ENCODE data around the gene SLC22A17.

Gene SLC22A17

DNA sequence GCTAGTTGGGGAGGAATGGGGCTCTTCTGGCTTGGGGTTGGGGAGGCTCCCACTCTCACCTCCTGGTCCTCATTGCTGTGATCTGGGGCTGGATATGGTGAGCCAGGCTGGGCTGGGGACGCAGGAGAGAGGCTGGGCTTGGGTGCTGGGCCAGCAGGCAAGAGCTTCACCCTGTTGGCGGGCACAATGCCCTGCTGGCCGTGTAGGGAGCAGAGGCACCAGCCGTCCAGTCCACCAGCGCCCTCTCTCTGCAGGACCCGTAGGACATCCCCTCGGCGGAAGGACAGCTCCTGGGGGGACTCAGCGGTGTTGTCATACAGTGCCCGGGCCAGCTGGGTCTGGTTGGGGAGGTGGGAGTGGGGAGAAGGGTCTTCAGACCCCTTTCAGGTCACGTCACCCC lies 7.8 kb upstream of the SLC22A17 start:
- DNase-seq: no peak

DNA sequence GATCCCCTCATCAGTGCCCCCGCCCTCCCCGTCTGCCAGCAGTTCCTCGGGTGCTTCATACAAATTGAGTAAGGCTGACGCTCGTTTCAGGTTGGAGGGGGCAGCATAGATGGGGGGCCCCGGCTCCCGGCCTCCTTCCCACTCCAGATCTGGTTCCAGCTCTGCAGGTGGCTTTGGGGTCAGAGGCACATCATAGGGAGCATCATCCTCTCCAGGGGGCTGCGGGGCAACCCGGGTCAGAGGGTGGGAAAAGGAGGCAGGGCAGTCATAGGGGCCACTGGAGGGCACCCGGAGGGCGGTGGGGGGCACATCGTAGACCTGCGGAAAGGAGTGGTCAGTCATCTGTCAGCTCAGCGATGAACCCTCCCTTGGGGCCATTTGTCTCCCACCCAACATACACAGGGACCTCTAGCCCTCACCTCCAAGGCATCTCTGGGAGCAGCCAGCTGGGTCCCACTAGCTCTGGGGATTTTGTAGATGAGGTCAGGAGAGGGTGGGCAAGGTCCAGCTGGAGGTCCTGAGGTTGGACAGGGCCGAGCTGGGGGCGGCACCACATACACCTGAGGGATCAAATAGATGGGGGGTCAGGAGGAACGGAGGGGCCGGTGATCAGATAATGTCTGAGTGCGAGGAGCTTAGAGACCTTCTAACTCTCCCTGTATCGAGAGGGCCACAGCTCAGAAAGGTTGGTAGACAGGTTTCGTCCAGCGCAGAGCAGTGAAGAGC lies 7.2 kb upstream of the SLC22A17 start:
- DNase-seq: no peak

DNA sequence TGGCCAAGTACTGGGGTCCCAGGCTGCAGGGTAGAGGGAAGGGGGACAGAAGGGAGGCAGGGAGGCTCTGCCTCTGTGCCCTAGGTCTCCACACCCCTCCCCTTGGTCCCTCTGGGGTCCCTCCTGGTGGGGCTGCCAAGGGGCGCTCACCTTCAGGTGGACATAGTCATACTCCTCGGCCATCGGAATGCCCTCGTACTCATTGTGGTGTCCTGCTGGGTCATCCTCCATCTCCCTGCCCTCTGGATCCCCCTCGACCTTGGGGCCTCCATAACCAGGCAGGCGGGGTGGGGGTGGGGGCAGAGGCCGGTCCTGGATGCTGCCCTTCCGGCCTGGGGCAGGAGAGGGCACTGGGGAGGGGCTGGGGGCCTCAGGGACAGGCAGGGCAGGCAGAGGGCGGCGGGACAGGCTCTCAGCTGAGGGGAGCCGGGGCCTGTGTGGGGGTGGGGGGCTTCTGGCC lies 6.5 kb upstream of the SLC22A17 start:
- no peak for DNase-seq

DNA sequence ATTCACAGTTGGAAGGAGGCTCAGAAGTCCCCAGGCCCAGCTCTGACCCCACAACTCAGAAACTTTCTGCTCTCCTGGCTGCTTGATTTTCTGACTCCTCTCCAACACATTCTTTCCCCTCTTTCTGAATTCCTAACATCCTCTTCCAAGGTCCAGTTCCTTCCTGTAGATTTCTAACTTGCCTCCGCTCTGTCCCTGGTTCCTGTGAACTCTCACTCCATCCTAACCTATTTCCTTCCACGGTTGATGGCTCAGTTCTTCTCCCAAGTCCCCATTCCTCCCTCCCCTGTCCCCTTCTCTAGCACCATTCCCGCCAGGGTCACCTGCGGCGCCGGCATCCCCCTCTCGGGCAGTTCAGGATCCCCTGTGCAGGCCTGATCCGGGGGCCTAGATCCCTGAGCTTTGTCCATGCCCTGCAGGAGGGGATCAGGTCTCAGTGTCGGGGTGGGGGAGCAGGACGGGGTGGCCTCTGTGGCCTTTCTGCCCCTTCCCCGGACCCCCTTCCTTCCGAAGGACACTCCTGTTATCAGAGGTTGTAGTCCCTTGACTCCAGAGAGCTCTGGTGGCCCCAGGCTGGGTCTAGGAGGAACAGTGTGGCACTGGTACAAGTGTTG lies 6.0 kb upstream of the SLC22A17 start:
- DNase-seq: no peak

DNA sequence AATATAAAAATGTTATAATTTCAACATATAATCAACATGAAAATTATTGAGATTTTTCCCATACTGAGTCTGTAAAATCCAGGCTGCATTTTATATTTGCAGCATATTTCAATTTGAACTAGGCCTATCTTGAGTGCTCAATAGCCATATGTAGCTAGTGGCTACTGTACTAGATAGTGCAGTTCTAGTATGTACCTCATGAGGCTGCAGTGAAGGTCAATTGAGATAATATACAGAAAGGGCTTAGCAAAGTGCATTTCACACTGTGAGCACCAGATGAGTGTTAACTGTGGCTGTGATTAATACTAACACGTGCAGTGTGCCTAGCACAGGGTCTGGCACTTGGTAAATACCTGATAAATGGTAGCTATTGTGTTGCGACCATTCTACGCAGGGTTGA lies 5.4 kb upstream of the SLC22A17 start:
- no peak for DNase-seq

DNA sequence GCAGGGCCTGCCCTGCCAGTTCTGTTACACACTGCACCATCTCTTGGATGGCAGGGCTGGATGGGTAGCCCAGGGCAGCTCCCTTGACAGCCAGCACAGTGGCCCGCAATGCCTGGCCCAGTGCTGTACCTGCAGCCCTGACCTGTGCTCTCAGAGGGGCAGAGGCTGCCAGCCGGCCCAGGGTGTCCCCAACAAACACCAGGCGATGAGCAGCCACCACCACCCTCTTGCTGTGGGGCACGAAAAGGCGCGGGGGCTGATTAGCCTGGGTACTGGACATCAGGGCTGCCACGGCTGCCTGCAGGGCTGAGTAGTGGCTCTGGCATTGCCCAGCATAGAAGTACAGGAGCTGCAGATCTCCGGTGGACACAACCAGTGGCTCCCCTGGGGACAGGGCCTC lies 4.6 kb upstream of the SLC22A17 start:
- DNase-seq: no peak

DNA sequence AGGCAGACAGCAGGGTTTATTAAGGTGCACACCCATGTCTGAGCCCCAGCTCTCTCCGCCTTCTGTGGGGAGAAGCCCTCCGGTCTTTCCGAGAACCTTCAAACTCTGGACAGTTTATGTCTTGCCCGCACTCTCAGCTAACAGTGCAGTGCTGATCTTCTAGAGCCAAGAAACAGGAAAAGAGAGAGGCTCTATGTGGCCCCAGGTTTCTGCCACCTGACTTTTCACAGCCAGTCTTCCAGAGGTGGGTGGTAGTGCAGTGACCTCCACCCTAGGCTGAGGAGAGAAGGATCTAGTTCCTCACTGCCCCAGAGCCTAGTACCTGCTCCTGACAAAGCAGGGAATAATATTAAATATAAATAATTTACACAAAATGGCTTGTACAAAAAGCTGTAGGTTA lies 4.0 kb upstream of the SLC22A17 start:
- DNase-seq: no peak

DNA sequence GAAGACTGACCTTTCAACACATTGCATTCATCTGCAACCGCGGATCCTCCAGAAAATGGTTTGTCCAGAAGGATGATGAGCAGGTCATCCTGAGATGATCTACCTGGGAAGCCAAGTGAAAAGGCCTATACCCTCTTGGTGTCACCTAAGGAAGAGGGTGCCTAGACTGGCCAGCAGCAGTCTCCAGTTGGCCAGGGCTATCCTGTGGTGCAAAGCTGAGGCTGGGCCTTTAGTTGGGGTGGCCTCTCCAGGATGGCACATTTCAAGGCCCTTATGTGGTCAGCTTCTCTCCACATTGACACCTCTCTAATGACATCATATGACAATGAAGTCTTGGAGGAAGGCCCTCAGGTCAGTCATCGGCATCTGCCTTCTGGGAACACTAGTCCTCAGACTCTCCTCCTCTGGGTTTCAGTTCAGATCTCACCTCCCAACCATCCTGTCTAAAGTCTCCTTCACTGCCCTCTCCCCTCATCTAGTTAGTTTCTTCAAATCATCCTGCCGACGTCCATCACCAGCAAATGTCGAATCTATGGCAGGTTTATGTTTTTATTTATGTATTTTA lies 3.3 kb upstream of the SLC22A17 start:
- DNase-seq: no peak

DNA sequence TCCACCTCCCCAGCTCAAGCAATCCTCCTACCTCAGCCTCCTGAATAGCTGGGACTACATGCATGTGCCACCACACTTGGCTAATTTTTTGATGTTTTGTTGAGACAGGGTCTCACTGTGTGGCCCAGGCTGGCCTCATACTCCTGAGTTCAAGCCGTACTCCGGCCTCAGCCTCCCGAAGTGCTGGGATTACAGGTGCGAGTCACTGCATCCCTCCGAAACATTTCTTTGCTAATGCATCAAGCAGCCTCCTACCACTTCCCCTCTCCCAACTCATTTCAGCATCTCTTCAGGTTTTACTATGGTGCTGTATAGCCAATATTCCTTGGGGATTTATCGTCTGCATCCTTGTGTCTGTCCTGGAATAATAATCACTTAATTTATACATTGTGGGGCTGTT lies 2.3 kb upstream of the SLC22A17 start:
- DNase-seq: no peak

DNA sequence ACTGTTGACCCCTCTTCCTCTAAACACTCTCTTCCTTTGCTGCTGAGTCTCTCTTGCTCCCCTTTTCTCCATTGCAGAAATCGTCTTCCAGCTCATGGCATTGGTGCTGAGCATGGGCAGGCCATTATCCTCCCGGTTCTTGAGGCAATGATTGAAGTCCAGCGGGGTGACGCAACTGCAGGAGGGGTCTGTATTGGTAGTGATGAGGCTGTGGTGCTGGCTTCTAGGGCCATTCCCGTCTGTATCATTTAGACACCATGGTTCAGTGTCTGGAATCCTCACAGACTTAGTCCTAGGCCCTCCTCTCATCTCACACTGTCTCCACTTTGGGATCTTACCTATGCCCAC lies 720 bp upstream of the SLC22A17 start:
- DNase-seq: no peak

DNA sequence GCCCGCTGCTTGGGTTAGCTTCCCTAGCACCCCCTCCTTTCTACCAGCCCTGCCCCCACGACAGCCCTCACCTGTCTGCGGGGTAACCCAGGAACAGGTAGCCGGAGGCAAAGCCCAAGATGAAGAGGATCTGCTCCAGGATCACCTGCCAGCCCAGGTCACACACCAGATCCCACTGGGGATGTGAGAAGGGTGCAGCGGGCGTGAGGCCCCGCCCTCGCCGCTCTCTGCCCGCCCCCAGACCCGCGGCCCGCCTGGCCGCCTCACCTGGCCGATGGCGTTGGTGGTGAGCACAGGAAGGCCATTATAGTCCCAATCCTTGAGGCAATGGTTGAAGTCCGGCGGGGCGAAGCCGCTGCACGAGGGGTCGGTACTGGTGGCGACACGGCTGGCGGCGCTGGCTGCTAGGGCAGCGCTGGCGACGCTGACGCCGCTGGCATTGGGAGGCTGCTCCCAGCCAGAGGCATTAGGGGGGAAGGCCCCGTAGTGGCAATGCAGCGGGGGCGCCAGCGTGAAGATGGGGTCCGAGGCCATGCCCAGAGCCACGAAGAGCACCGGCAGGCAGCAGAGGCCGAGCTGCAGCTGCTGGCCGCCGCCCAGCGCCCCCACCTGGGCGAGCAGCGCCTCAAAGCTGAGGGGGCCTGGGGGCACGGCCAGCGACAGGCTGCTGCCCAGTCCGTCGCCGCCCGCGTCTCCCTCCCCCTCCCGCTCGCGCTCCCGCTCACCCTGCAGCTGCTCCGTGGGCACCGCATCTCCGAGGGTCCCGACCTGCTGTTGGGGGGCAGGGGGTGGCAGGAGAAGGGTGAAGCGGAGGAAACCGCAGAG lies 794 bp downstream of the SLC22A17 start:
- no peak for DNase-seq

DNA sequence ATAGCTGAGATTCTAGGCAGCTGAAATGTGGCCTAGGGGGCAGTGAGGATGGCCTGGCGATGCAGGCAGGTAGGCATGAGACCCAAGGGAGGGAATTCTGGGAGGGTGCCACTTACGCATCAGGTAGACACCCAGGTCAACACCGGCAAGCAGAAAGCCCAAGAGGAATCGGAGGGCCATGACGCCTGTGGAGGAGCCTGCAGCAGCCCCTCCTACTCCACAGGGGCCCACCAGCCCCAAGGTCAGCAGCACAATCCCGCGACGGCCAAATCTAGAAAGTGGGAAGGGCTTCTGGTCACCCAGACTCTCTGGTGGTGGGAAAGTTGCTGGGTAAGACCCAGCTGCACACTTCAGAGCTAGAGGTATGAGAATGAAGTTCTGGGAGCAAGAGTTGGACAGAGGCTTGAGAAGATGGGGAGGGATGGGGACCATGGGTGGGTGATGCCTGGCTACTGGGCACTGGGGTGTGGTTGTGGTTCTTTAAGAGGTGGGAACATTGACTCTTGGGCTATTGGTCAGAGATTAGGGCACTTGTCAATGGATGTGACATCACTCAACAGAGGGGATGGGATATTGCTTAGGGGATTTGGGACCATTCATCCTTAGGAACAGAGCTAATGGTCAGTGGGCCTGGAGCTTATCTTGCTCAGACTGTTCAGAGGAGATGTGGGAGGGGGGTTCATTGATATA lies 3.4 kb downstream of the SLC22A17 start:
- DNase-seq: no peak

DNA sequence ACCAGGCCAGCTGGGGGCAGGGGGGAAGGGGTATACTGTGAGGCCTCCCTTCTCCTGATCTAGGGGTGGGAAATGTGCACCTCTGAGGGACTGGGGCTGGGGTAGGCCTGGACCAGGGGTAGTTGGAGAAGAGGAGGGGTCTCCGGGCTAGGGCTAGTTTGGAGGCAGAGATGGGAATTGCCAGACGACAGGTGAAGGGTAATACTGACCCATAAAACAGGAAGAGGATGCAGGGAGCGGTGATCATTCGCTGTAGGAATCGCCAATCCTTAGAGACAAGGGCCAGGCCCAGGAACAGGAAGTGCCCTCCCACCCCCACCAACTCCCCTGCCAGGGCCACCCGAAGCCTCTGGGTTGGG lies 4.4 kb downstream of the SLC22A17 start:
- no peak for DNase-seq

DNA sequence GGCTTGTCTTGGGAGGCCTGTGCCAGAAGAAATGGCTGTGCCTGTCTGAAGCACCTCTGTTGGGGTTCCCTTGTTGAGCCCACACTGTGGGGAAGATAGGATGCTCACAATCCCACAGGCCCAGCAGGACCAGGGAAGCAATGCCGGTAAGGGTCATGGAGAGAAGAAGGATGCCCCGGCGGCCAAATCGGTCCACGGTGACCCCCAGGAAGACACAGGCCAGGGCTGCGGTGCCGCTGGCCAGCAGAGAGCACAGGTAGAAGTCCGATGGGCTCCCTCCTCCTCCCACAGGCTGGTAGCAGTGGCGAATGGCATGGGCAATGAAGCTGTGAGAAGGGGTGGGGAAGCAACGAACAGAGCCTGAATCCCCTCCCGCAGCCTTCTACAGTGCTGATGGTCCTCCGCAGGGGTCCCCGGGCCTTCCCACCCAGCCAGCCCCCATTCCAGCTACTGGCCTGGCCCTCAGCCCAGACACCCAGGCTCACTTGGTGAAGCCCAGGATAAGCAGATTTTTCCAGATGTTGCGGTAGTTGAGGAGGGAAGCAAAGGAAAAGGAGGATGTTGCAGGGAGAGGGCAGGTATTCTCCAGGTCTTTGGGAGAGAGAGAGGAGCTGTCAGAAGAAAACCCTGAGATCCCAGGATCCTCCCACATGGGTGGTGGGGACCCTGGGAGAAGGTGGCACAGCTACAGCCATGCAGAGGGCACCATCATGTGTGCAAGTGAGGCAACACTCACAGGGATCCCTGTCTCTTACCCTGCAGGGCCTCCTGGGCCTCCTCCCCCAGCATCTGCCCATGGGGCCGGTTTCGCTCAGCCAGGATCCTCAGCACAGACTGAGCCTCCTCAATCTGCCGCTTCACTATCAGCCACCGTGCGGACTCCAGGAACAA lies 5.0 kb downstream of the SLC22A17 start:
- no peak for DNase-seq

DNA sequence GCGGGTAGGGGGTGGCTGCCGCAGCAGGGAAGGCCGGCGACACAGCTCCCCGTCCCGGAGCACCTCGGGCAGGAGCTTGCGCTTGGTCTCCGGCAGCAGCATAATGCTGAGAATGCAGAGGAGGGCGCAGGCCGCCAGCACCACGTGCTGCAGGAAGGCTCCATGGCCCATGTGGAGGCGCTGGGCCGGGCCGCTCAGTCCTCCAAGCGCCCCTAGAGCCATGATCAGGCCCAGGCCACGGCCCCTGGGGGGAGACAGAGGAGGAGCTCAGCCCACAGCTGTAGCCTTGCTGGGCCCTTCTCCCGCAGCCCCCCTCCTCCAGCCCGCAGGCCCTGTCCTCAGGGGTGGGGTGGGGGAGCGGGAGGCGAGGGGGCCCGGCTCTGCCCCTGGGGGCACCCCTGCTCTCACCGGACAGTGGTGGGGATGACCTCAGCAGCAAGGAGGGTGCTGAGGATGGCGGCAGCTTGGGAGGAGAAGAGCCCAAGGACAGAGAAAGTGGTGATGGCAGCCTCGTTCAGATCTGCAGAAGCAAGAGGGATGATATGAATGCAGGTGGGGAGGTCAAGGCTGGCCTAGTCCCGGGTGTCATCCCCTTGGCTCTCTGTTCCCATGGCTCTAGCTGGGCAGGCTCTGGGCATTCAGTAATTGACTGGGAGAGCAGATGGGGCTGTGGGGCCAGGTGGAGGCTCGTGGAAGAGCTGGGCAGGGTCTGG lies 5.8 kb downstream of the SLC22A17 start:
- no peak for DNase-seq

DNA sequence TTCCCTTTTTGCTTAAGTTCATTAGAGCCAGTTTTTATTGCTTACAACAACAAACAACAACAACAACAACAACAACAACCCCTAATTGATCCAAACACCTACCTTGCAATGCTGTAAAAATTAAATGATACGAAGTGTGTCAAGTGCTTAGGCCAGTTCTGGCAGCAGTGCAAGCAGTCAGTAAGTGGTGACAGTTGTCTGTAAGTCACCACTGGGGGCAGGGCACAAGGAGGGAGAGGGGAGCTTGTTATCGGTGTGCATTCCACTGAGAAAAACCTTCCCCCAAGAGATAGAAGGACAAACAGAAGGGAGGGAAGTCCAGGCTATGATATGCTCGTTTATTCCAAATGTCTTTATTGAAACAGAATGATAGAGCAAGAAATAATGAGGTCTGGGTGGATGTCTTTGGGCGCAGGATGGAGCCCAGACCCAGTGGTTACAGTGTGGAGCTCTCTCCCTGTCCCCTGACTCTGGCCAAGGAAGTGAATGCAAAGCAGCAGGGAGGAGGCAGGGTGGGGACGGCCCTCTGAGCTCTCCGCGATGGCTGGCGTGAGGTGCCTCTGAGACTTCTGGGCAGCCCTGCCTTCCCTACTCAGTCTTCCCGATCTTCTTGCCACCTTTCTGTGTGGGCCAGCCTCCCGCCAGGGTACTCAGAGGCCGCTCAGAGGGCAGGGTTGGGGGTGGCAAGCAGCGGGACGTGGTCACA lies 6.5 kb downstream of the SLC22A17 start:
- DNase-seq: no peak

DNA sequence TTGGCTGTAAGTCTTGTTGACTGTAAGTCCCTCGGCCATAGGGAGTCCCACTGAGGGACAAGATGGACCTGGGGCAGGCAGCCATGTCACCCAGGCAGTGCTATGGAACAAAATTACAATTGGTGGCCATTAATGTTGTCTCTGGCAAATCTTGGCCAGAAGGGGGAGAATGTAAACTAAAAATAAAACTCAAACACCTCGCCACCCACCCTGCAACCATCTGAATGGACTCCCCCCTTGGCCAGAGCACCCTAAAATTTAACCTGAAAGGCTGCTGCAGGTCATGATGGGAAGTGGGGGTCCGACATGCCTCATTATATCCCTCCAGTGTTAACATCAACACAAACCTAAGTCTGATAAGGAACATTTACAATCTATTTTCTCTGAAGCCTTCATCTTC lies 8.2 kb downstream of the SLC22A17 start:
- no peak for DNase-seq

DNA sequence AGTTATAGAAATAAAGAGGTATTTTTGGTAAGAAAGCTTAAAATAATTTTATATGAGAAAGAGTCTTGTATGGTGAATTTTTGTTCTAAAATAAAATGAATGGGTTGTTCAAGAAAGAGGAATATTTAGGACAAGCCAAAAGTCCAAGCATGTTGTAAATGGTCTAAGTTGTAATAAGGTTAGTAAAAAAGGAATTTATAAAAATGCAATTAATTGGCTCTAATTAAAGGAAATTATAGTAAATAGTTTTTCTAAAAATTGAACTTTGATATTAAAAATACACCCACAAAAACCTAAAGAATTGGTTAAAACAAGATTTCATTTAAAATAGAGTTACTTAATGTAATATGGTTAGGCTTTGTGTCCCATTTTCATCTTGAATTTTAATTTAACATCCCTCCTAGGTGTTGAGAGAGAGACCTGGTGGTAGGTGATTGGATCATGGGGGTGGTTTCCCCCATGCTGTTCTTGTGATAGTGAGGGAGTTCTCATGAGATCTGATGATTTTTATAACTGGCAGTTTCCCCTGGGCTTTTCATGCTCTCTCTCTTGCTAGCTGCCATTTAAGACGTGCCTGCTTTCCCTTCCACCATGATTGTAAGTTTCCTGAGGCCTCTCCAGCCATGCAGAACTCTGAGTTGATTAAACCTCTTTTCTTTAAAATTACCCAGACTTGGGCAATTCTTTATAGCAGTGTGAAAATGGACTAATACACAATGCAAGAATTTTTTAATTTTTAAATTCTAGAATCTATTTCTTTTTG lies 13.0 kb downstream of the SLC22A17 start:
- DNase-seq: no peak

DNA sequence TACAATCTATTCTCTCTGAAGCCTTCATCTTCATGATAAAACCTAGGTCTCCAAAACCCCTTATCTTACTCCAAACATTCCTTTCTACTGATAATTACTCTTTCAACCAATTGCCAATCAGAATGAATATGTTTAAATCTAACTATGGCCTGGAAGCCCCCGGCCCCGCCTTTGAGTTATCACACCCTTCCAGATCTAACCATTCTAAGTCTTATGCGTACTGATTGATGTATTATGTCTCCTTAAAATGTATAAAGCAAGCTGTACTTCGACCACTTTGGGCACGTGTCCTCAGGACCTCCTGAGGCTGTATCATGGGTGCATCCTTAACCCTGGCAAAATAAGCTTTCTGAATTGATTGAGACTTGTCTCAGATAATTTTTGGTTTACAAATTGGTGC lies 17.1 kb downstream of the SLC22A17 start:
- DNase-seq: no peak
